ENCODE data around the gene POLR2F.
A peak's percentile ranks its signal among the peaks of the same experiment; 100 is the strongest.
"Not testable (repeated sequence)": the region's sequence is repeated elsewhere in the genome, so short reads cannot be mapped to it uniquely, and the experiment has no call there.

The POLR2F gene

GRCh38 chr22:37954686-37955085 lies 1.2 kb downstream of the POLR2F start:
- Histone ChIP-seq H2AK5ac (ENCODE audit: low read depth, low read length) (no peak overlapping the region), H4K91ac (ENCODE audit: low read depth, low read length, poor library complexity) (no peak overlapping the region), H4K8ac (ENCODE audit: low read depth, low read length) (no peak overlapping the region), H3K36me3 (replicated peaks in 1 of 2; ENCODE audit: control insufficient read depth in 2 of 2, insufficient read depth in 2 of 2, low read length in 2 of 2) (peaks cover 22 to 32% of the 10 kb centered on the region in 2 donors), H3K4me2 (ENCODE audit: insufficient read depth, low read length, poor library complexity, severe bottlenecking) (no peak overlapping the region), H3K4ac (ENCODE audit: low read length) (no peak overlapping the region), H2AFZ (ENCODE audit: low read length) (no peak overlapping the region), H3K27ac (replicated peaks; ENCODE audit: low read length) (no peak overlapping the region), H3K27me3 (ENCODE audit: control insufficient read depth in 3 of 3, insufficient read depth in 3 of 3, low read depth in 1 of 3, low read length in 3 of 3) (no peaks in the 10 kb centered on the region), H3K18ac (ENCODE audit: low read length) (no peak overlapping the region), H3K23ac (ENCODE audit: low read depth, low read length, poor library complexity) (no peak overlapping the region), H3K14ac (ENCODE audit: low read length) (no peak overlapping the region), H2BK15ac (ENCODE audit: low read length) (no peak overlapping the region), H3K4me1 (ENCODE audit: control insufficient read depth in 2 of 2, insufficient read depth in 1 of 2, low read depth in 1 of 2, low read length in 2 of 2) (peaks cover 6 to 8% of the 10 kb centered on the region in 2 donors), H2BK12ac (ENCODE audit: low read length) (no peak overlapping the region), H2BK5ac (ENCODE audit: low read length) (no peak overlapping the region), H2BK120ac (ENCODE audit: low read depth, low read length) (no peak overlapping the region), H3K9ac (ENCODE audit: low read depth, low read length, poor library complexity) (no peak overlapping the region), H3K79me1 (ENCODE audit: low read depth, low read length) (peaks cover 3% of the 10 kb centered on the region), H3K4me3 (ENCODE audit: low read length in 2 of 2) (peak overlapping the region in 1 of 2 donors; percentile 93), H3K9me3 (replicated peaks in 1 of 2; ENCODE audit: control insufficient read depth in 2 of 2, insufficient read depth in 1 of 2, low read depth in 1 of 2, low read length in 2 of 2) (peaks cover 0 to 2% of the 10 kb centered on the region in 2 donors)
- DNase-seq (ENCODE audit: low spot score), result no peak
- no CpG with 5 or more reads among the region's 4 CpGs for WGBS, 2 donors (ENCODE audit: extremely low coverage in 2 of 2, insufficient read length in 2 of 2, insufficient replicate concordance in 1 of 2)

GRCh38 chr22:37955825-37956397 lies 2.4 kb downstream of the POLR2F start:
- not testable (repeated sequence) for H3K4me1 ChIP-seq (ENCODE audit: control insufficient read depth in 2 of 2, insufficient read depth in 1 of 2, low read depth in 1 of 2, low read length in 2 of 2); H4K8ac ChIP-seq (ENCODE audit: low read depth, low read length); H3K4me2 ChIP-seq (ENCODE audit: insufficient read depth, low read length, poor library complexity, severe bottlenecking); H3K23ac ChIP-seq (ENCODE audit: low read depth, low read length, poor library complexity); H3K14ac ChIP-seq (ENCODE audit: low read length); DNase-seq (ENCODE audit: low spot score); H2BK120ac ChIP-seq (ENCODE audit: low read depth, low read length); H4K91ac ChIP-seq (ENCODE audit: low read depth, low read length, poor library complexity); H2AK5ac ChIP-seq (ENCODE audit: low read depth, low read length); H3K9ac ChIP-seq (ENCODE audit: low read depth, low read length, poor library complexity); H3K18ac ChIP-seq (ENCODE audit: low read length); H3K27me3 ChIP-seq (ENCODE audit: control insufficient read depth in 3 of 3, insufficient read depth in 3 of 3, low read depth in 1 of 3, low read length in 3 of 3); H2BK12ac ChIP-seq (ENCODE audit: low read length); H2BK5ac ChIP-seq (ENCODE audit: low read length); H3K9me3 ChIP-seq (replicated peaks in 1 of 2; ENCODE audit: control insufficient read depth in 2 of 2, insufficient read depth in 1 of 2, low read depth in 1 of 2, low read length in 2 of 2); H3K27ac ChIP-seq (replicated peaks; ENCODE audit: low read length); H2AFZ ChIP-seq (ENCODE audit: low read length); H3K4ac ChIP-seq (ENCODE audit: low read length); H3K4me3 ChIP-seq (ENCODE audit: low read length in 2 of 2); H3K79me1 ChIP-seq (ENCODE audit: low read depth, low read length); H2BK15ac ChIP-seq (ENCODE audit: low read length)
- WGBS, 2 donors (ENCODE audit: extremely low coverage in 2 of 2, insufficient read length in 2 of 2, insufficient replicate concordance in 1 of 2), result no CpG with 5 or more reads among the region's 15 CpGs
- H3K36me3 ChIP-seq (replicated peaks in 1 of 2; ENCODE audit: control insufficient read depth in 2 of 2, insufficient read depth in 2 of 2, low read length in 2 of 2), result peaks cover 24 to 42% of the 10 kb centered on the region in 2 donors

GRCh38 chr22:37957232-37957631 lies 3.7 kb downstream of the POLR2F start:
- WGBS, 2 donors (ENCODE audit: extremely low coverage in 2 of 2, insufficient read length in 2 of 2, insufficient replicate concordance in 1 of 2), result no CpG with 5 or more reads among the region's 4 CpGs
- Histone ChIP-seq H3K36me3 (replicated peaks in 1 of 2; ENCODE audit: control insufficient read depth in 2 of 2, insufficient read depth in 2 of 2, low read length in 2 of 2) (peaks cover 32 to 56% of the 10 kb centered on the region in 2 donors), H2AFZ (ENCODE audit: low read length) (no peak overlapping the region)

GRCh38 chr22:37959231-37959825 lies 5.8 kb downstream of the POLR2F start:
- H4K8ac ChIP-seq (ENCODE audit: low read depth, low read length), result no peak overlapping the region

More at GRCh38 chr22:37957232-37957631, 3.7 kb downstream of the POLR2F start:
- Histone ChIP-seq H3K4ac (ENCODE audit: low read length) (no peak overlapping the region), H2AK5ac (ENCODE audit: low read depth, low read length) (no peak overlapping the region), H4K8ac (ENCODE audit: low read depth, low read length) (no peak overlapping the region), H2BK120ac (ENCODE audit: low read depth, low read length) (no peak overlapping the region), H4K91ac (ENCODE audit: low read depth, low read length, poor library complexity) (no peak overlapping the region), H3K9ac (ENCODE audit: low read depth, low read length, poor library complexity) (no peak overlapping the region), H3K27ac (replicated peaks; ENCODE audit: low read length) (no peak overlapping the region), H3K4me1 (ENCODE audit: control insufficient read depth in 2 of 2, insufficient read depth in 1 of 2, low read depth in 1 of 2, low read length in 2 of 2) (peaks cover 6 to 8% of the 10 kb centered on the region in 2 donors), H3K27me3 (ENCODE audit: control insufficient read depth in 3 of 3, insufficient read depth in 3 of 3, low read depth in 1 of 3, low read length in 3 of 3) (no peaks in the 10 kb centered on the region), H3K18ac (ENCODE audit: low read length) (no peak overlapping the region), H2BK12ac (ENCODE audit: low read length) (no peak overlapping the region), H3K14ac (ENCODE audit: low read length) (no peak overlapping the region), H3K9me3 (replicated peaks in 1 of 2; ENCODE audit: control insufficient read depth in 2 of 2, insufficient read depth in 1 of 2, low read depth in 1 of 2, low read length in 2 of 2) (peaks cover 0 to 2% of the 10 kb centered on the region in 2 donors), H3K4me2 (ENCODE audit: insufficient read depth, low read length, poor library complexity, severe bottlenecking) (no peak overlapping the region), H3K4me3 (ENCODE audit: low read length in 2 of 2) (no peak overlapping the region), H3K23ac (ENCODE audit: low read depth, low read length, poor library complexity) (no peak overlapping the region), H3K79me1 (ENCODE audit: low read depth, low read length) (peaks cover 3% of the 10 kb centered on the region), H2BK15ac (ENCODE audit: low read length) (no peak overlapping the region), H2BK5ac (ENCODE audit: low read length) (no peak overlapping the region)
- DNase-seq (ENCODE audit: low spot score), result no peak

More at GRCh38 chr22:37959231-37959825, 5.8 kb downstream of the POLR2F start:
- no peak overlapping the region for H3K4ac ChIP-seq (ENCODE audit: low read length)
- no peak overlapping the region for H3K14ac ChIP-seq (ENCODE audit: low read length)
- H3K36me3 ChIP-seq (replicated peaks in 1 of 2; ENCODE audit: control insufficient read depth in 2 of 2, insufficient read depth in 2 of 2, low read length in 2 of 2), result peaks cover 36 to 69% of the 10 kb centered on the region in 2 donors
- no peak overlapping the region for H3K4me2 ChIP-seq (ENCODE audit: insufficient read depth, low read length, poor library complexity, severe bottlenecking)
- H3K27ac ChIP-seq (replicated peaks; ENCODE audit: low read length), result no peak overlapping the region
- no peak overlapping the region for H2BK120ac ChIP-seq (ENCODE audit: low read depth, low read length)
- H2AFZ ChIP-seq (ENCODE audit: low read length), result no peak overlapping the region
- peaks cover 3 to 6% of the 10 kb centered on the region in 2 donors for H3K4me1 ChIP-seq (ENCODE audit: control insufficient read depth in 2 of 2, insufficient read depth in 1 of 2, low read depth in 1 of 2, low read length in 2 of 2)
- no peak overlapping the region for H3K23ac ChIP-seq (ENCODE audit: low read depth, low read length, poor library complexity)
- H3K9ac ChIP-seq (ENCODE audit: low read depth, low read length, poor library complexity), result no peak overlapping the region
- H2BK5ac ChIP-seq (ENCODE audit: low read length), result no peak overlapping the region
- no peak overlapping the region for H2BK12ac ChIP-seq (ENCODE audit: low read length)
- H3K79me1 ChIP-seq (ENCODE audit: low read depth, low read length), result peaks cover 3% of the 10 kb centered on the region
- no peak overlapping the region for H2BK15ac ChIP-seq (ENCODE audit: low read length)
- peaks cover 0 to 2% of the 10 kb centered on the region in 2 donors for H3K9me3 ChIP-seq (replicated peaks in 1 of 2; ENCODE audit: control insufficient read depth in 2 of 2, insufficient read depth in 1 of 2, low read depth in 1 of 2, low read length in 2 of 2)
- no peak for DNase-seq (ENCODE audit: low spot score)
- H3K18ac ChIP-seq (ENCODE audit: low read length), result no peak overlapping the region
- no CpG with 5 or more reads among the region's 18 CpGs for WGBS, 2 donors (ENCODE audit: extremely low coverage in 2 of 2, insufficient read length in 2 of 2, insufficient replicate concordance in 1 of 2)
- no peak overlapping the region for H3K4me3 ChIP-seq (ENCODE audit: low read length in 2 of 2)
- no peak overlapping the region for H4K91ac ChIP-seq (ENCODE audit: low read depth, low read length, poor library complexity)
- H2AK5ac ChIP-seq (ENCODE audit: low read depth, low read length), result no peak overlapping the region
- H3K27me3 ChIP-seq (ENCODE audit: control insufficient read depth in 3 of 3, insufficient read depth in 3 of 3, low read depth in 1 of 3, low read length in 3 of 3), result no peaks in the 10 kb centered on the region

All from neuronal stem cell (in vitro differentiated cells).